Astrocyte (in vitro differentiated cells and primary cell): Measurements from ENCODE around the gene RASEF. TPM values are rescaled to one million over a fixed set of nuclear protein-coding genes. Genes with fewer than 3 reads are reported as not detected.

Experiments
- DNase-seq: peaks from one replicate; pipeline ENCODE4 v3.0.0-alpha.2; 2010; ENCODE audit warnings: low read depth
- FAIRE-seq: peaks from 2 replicates; lab custom pipeline; 2011; peaks lifted over from hg19 to GRCh38; lab: Jason Lieb, UNC
- H2AFZ ChIP-seq: 2 replicates; pipeline ENCODE4 v1.6.0; 2012; ENCODE audit warnings: low read depth, low read length, inconsistent platforms
- H3K27ac ChIP-seq: 2 replicates; pipeline ENCODE4 v1.5.1; 2011; ENCODE audit warnings: low read depth, low read length, inconsistent platforms
- H3K27me3 ChIP-seq: 2 replicates; pipeline ENCODE4 v1.6.0; 2011; ENCODE audit warnings: low read length, inconsistent platforms; ENCODE audit not compliant: insufficient read depth
- H3K36me3 ChIP-seq: 2 replicates; pipeline ENCODE4 v1.5.1; 2011; ENCODE audit warnings: low read length, inconsistent platforms; ENCODE audit not compliant: insufficient read depth
- H3K4me1 ChIP-seq: 2 replicates; pipeline ENCODE4 v1.5.1; 2011; ENCODE audit warnings: low read length, inconsistent platforms; ENCODE audit not compliant: insufficient read depth
- H3K4me2 ChIP-seq: 2 replicates; pipeline ENCODE4 v1.6.0; 2012; ENCODE audit warnings: low read length, inconsistent platforms
- H3K4me3 ChIP-seq: 2 replicates; pipeline ENCODE4 v1.5.1; 2011; ENCODE audit warnings: low read depth, mild to moderate bottlenecking, low read length, inconsistent platforms; ENCODE audit not compliant: insufficient read depth
- H3K79me2 ChIP-seq: 2 replicates; pipeline ENCODE4 v1.6.0; 2012; ENCODE audit warnings: mild to moderate bottlenecking, low read length, inconsistent platforms; ENCODE audit not compliant: insufficient read depth
- H3K9ac ChIP-seq: 2 replicates; pipeline ENCODE4 v1.6.0; 2012; ENCODE audit warnings: mild to moderate bottlenecking, low read length, inconsistent platforms
- H3K9me3 ChIP-seq: 2 replicates; pipeline ENCODE4 v1.5.1; 2012; ENCODE audit warnings: low read depth, mild to moderate bottlenecking, low read length, inconsistent platforms; ENCODE audit not compliant: insufficient read depth
- H4K20me1 ChIP-seq: 2 replicates; pipeline ENCODE4 v1.6.0; 2012; ENCODE audit warnings: low read length, inconsistent platforms; ENCODE audit not compliant: insufficient read depth
- H3K27ac Mint-ChIP-seq: one replicate; pipeline ENCODE4 v1.8.0; 2021; ENCODE audit warnings: mild to moderate bottlenecking, mixed read lengths; ENCODE audit not compliant: unreplicated experiment
- H3K27me3 Mint-ChIP-seq: one replicate; pipeline ENCODE4 v1.8.0; 2021; ENCODE audit warnings: low read depth, mixed read lengths; ENCODE audit not compliant: unreplicated experiment
- H3K36me3 Mint-ChIP-seq: one replicate; pipeline ENCODE4 v1.8.0; 2021; ENCODE audit warnings: low read depth, mixed read lengths; ENCODE audit not compliant: unreplicated experiment
- H3K4me1 Mint-ChIP-seq: one replicate; pipeline ENCODE4 v1.8.0; 2021; ENCODE audit warnings: low read depth, mixed read lengths; ENCODE audit not compliant: unreplicated experiment
- H3K4me3 Mint-ChIP-seq: one replicate; pipeline ENCODE4 v1.8.0; 2021; ENCODE audit warnings: mild to moderate bottlenecking, moderate library complexity, mixed read lengths; ENCODE audit not compliant: unreplicated experiment
- H3K9me3 Mint-ChIP-seq: one replicate; pipeline ENCODE4 v1.8.0; 2021; ENCODE audit warnings: mild to moderate bottlenecking, mixed read lengths; ENCODE audit not compliant: unreplicated experiment
- CTCF ChIP-seq: IDR thresholded peaks from 2 replicates; pipeline ENCODE4 v1.5.1; 2011; ENCODE audit warnings: low read depth, mild to moderate bottlenecking, inconsistent platforms, low read length, moderate library complexity; ENCODE audit not compliant: insufficient read depth
- EZH2 ChIP-seq: IDR thresholded peaks from 2 replicates; pipeline ENCODE4 v1.6.1; 2012; ENCODE audit warnings: mild to moderate bottlenecking, low read length, inconsistent platforms; ENCODE audit not compliant: insufficient read depth
- total RNA-seq: library from RNA; stranded (reverse); gene quantifications from 2 replicates; pipeline ENCODE4 v1.2.1, GENCODE V29; 2021

The RASEF gene
- total RNA-seq, 1 donor from 2014 or later, result 0.91 TPM

GRCh38 chr9:83108208-83108607 is 45.3 kb upstream of the RASEF start:
- H3K27ac Mint-ChIP-seq, result no peak overlapping the region
- Histone ChIP-seq H3K4me2 (no peak overlapping the region), H3K36me3 (no peaks in the 10 kb centered on the region), H3K4me3 (no peak overlapping the region), H2AFZ (no peak overlapping the region), H3K4me1 (no peaks in the 10 kb centered on the region), H3K9ac (no peak overlapping the region), H3K27me3 (no peaks in the 10 kb centered on the region), H3K79me2 (no peaks in the 10 kb centered on the region), H3K27ac (no peak overlapping the region), H3K9me3 (no peaks in the 10 kb centered on the region), H4K20me1 (no peaks in the 10 kb centered on the region)
- H3K9me3 Mint-ChIP-seq, result peaks cover under 1% of the 10 kb centered on the region
- no peak for TF ChIP-seq CTCF
- FAIRE-seq (no peak), DNase-seq (no peak)
- H3K4me3 Mint-ChIP-seq, result no peak overlapping the region
- H3K4me1 Mint-ChIP-seq, result no peaks in the 10 kb centered on the region
- H3K36me3 Mint-ChIP-seq, result no peaks in the 10 kb centered on the region
- H3K27me3 Mint-ChIP-seq, result no peaks in the 10 kb centered on the region

- H2AFZ ChIP-seq, result no peak overlapping the region
- H3K9me3 Mint-ChIP-seq, result no peaks in the 10 kb centered on the region
- no peaks in the 10 kb centered on the region for H3K36me3 Mint-ChIP-seq
- no peaks in the 10 kb centered on the region for H3K4me1 Mint-ChIP-seq
- H3K4me3 Mint-ChIP-seq, result no peak overlapping the region
- no peak for TF ChIP-seq CTCF
- no peak for TF ChIP-seq EZH2
- no peak overlapping the region for H3K4me2 ChIP-seq
- no peak overlapping the region for H3K9ac ChIP-seq
- no peaks in the 10 kb centered on the region for H3K79me2 ChIP-seq
- H3K27me3 ChIP-seq, result no peaks in the 10 kb centered on the region
- no peaks in the 10 kb centered on the region for H3K27me3 Mint-ChIP-seq
- no peaks in the 10 kb centered on the region for H4K20me1 ChIP-seq
- H3K4me1 ChIP-seq, result no peaks in the 10 kb centered on the region
- H3K9me3 ChIP-seq, result no peaks in the 10 kb centered on the region
- H3K27ac ChIP-seq, result no peak overlapping the region
- FAIRE-seq, result no peak
- H3K27ac Mint-ChIP-seq, result no peak overlapping the region
- H3K36me3 ChIP-seq, result no peaks in the 10 kb centered on the region
- no peak overlapping the region for H3K4me3 ChIP-seq
- DNase-seq, result no peak
Observed at GRCh38 chr9:83106772-83107171, 43.8 kb upstream of the RASEF start.

DNA sequence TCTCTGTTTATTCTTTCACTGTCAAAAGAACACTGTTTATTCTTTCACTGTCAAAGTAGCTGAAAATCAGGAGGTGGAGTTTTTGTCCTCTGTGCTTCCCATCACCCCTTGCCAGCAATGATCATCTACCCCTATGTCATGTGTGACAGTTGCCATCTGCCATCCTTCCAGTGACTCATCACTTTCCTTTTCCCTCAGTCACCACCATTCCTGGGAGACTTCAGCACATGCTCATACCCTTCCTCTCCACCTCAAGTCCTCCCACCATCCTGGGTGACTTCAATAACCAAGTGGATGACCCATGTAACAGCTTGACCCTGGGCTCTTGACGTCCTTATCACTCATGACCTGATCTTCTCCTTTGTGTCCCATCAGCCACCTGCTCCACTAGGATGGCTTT is 43.3 kb upstream of the RASEF start:
- Mint-ChIP-seq H3K36me3 (no peaks in the 10 kb centered on the region), H3K4me3 (no peak overlapping the region), H3K27me3 (no peaks in the 10 kb centered on the region), H3K9me3 (no peaks in the 10 kb centered on the region), H3K27ac (no peak overlapping the region), H3K4me1 (no peaks in the 10 kb centered on the region)
- Histone ChIP-seq H3K79me2 (no peaks in the 10 kb centered on the region), H3K27ac (no peak overlapping the region), H4K20me1 (no peaks in the 10 kb centered on the region), H2AFZ (no peak overlapping the region), H3K4me2 (no peak overlapping the region), H3K9me3 (no peaks in the 10 kb centered on the region), H3K36me3 (no peaks in the 10 kb centered on the region), H3K9ac (no peak overlapping the region), H3K4me3 (no peak overlapping the region), H3K4me1 (no peaks in the 10 kb centered on the region), H3K27me3 (no peaks in the 10 kb centered on the region)
- TF ChIP-seq EZH2, result no peak
- no peak for TF ChIP-seq CTCF
- DNase-seq (no peak), FAIRE-seq (no peak)
